IMR-90 (cell line): ENCODE measurements around the gene ARF1. TPM values are rescaled to one million over a fixed set of nuclear protein-coding genes. Genes with fewer than 3 reads are reported as not detected.

Experiments used
- ATAC-seq: fragments of 200-7000 bp; cut with Tn5 transposase; 2 replicates; pipeline ENCODE4 v1.9.1; 2020; ENCODE audit warnings: low read depth, mild to moderate bottlenecking, moderate library complexity
- BruUV-seq: library from RNA; stranded (reverse); fragments of 400-500 nt; replicated peaks from 2 replicates; lab custom pipeline; 2021; lab: Mats Ljungman, UMichigan
- CTCF ChIA-PET: fragments of 300-600 bp; formaldehyde crosslinking; extraction: SDS; loops from one replicate; lab custom pipeline; 2021; ENCODE audit warnings: antibody characterized with exemption; lab: Yijun Ruan, JAX
- POLR2A ChIA-PET: fragments of 300-600 bp; sonication (Branson Sonifier 250); formaldehyde crosslinking; loops from one replicate; lab custom pipeline; 2022; ENCODE audit warnings: antibody characterized with exemption; ENCODE audit not compliant: unreplicated experiment; lab: Charles Lee
- DNase-seq: peaks from one replicate; pipeline ENCODE4 v3.0.0; 2013
- H2AFZ ChIP-seq: replicated peaks from 2 replicates; pipeline ENCODE3; 2013; ENCODE audit warnings: low read length, mild to moderate bottlenecking; ENCODE audit not compliant: poor library complexity
- H2AK5ac ChIP-seq: 2 replicates; pipeline ENCODE4 v1.6.1; 2013; ENCODE audit warnings: low read depth, low read length, inconsistent platforms
- H2AK9ac ChIP-seq: replicated peaks from 2 replicates; pipeline ENCODE3; 2013; ENCODE audit warnings: mild to moderate bottlenecking, low read depth, low read length, moderate library complexity; ENCODE audit not compliant: poor library complexity
- H2BK120ac ChIP-seq: 2 replicates; pipeline ENCODE4 v1.6.1; 2013; ENCODE audit warnings: low read depth, low read length, inconsistent platforms
- H2BK15ac ChIP-seq: 3 replicates; pipeline ENCODE4 v1.6.1; 2013; ENCODE audit warnings: low read depth, low read length, inconsistent platforms
- H2BK20ac ChIP-seq: 2 replicates; pipeline ENCODE4 v1.6.1; 2013; ENCODE audit warnings: low read depth, mild to moderate bottlenecking, inconsistent platforms, low read length, moderate library complexity
- H2BK5ac ChIP-seq: 2 replicates; pipeline ENCODE4 v1.6.1; 2013; ENCODE audit warnings: mild to moderate bottlenecking, low read depth, low read length, inconsistent platforms; ENCODE audit not compliant: poor library complexity, severe bottlenecking
- H3K14ac ChIP-seq: replicated peaks from 2 replicates; pipeline ENCODE4 v1.6.1; 2013; ENCODE audit warnings: low read depth, low read length, inconsistent platforms
- H3K18ac ChIP-seq: 2 replicates; pipeline ENCODE4 v1.6.1; 2013; ENCODE audit warnings: low read depth, low read length, control low read depth
- H3K23ac ChIP-seq: 2 replicates; pipeline ENCODE4 v1.6.1; 2013; ENCODE audit warnings: low read depth, low read length, inconsistent platforms
- H3K27ac ChIP-seq: 2 replicates; pipeline ENCODE4 v1.5.1; 2013; ENCODE audit warnings: mild to moderate bottlenecking, control low read depth, low read length; ENCODE audit not compliant: insufficient read depth
- H3K27me3 ChIP-seq: 2 replicates; pipeline ENCODE4 v1.6.1; 2013; ENCODE audit warnings: low read length; ENCODE audit not compliant: control insufficient read depth, insufficient read depth
- H3K36me3 ChIP-seq: 2 replicates; pipeline ENCODE4 v1.6.1; 2013; ENCODE audit warnings: low read length, mixed read lengths; ENCODE audit not compliant: control insufficient read depth, insufficient read depth
- H3K4ac ChIP-seq: 2 replicates; pipeline ENCODE4 v1.6.1; 2013; ENCODE audit warnings: low read depth, low read length, inconsistent platforms
- H3K4me1 ChIP-seq: 2 replicates; pipeline ENCODE4 v1.6.1; 2013; ENCODE audit warnings: low read length, mixed read lengths; ENCODE audit not compliant: control insufficient read depth, insufficient read depth
- H3K4me2 ChIP-seq: 2 replicates; pipeline ENCODE4 v1.6.1; 2013; ENCODE audit warnings: low read depth, mild to moderate bottlenecking, control low read depth, low read length, moderate library complexity
- H3K4me3 ChIP-seq: 2 replicates; pipeline ENCODE4 v1.5.1; 2013; ENCODE audit warnings: low read depth, mild to moderate bottlenecking, control low read depth, low read length, moderate library complexity; ENCODE audit not compliant: insufficient read depth
- H3K56ac ChIP-seq: 2 replicates; pipeline ENCODE4 v1.6.1; 2013; ENCODE audit warnings: low read length, inconsistent platforms; ENCODE audit not compliant: insufficient read depth; ENCODE audit errors: extremely low read depth
- H3K79me1 ChIP-seq, 2 experiments: 2 replicates each; pipeline ENCODE4 v1.6.1; 2013; ENCODE audit warnings: low read length in 2 of 2, inconsistent platforms in 1 of 2, low read depth in 1 of 2
- H3K9ac ChIP-seq: 2 replicates; pipeline ENCODE4 v1.6.1; 2013; ENCODE audit warnings: low read depth, low read length, control low read depth
- H3K9me1 ChIP-seq: 2 replicates; pipeline ENCODE4 v1.6.1; 2013; ENCODE audit warnings: low read length, inconsistent platforms; ENCODE audit not compliant: insufficient read depth
- H3K9me3 ChIP-seq: 2 replicates; pipeline ENCODE4 v1.6.1; 2013; ENCODE audit warnings: low read length; ENCODE audit not compliant: control insufficient read depth, insufficient read depth
- H4K20me1 ChIP-seq: 2 replicates; pipeline ENCODE4 v1.6.1; 2013; ENCODE audit warnings: low read length, inconsistent platforms; ENCODE audit not compliant: insufficient read depth
- H4K5ac ChIP-seq: 2 replicates; pipeline ENCODE4 v1.6.1; 2013; ENCODE audit warnings: mild to moderate bottlenecking, low read depth, low read length, control low read depth
- H4K8ac ChIP-seq, 2 experiments: 2 replicates each; pipeline ENCODE4 v1.6.1; 2013; ENCODE audit warnings: low read depth in 2 of 2, low read length in 2 of 2, control low read depth in 1 of 2, inconsistent platforms in 1 of 2
- H4K91ac ChIP-seq: 2 replicates; pipeline ENCODE4 v1.6.1; 2013; ENCODE audit warnings: low read depth, low read length, inconsistent platforms; ENCODE audit not compliant: insufficient read depth
- CEBPB ChIP-seq: IDR thresholded peaks from 2 replicates; pipeline ENCODE4 v1.6.1; 2012; ENCODE audit warnings: low read depth, low read length, improper control_type of control experiment
- CHD1 ChIP-seq: IDR thresholded peaks from 2 replicates; pipeline ENCODE4 v1.6.1; 2012; ENCODE audit warnings: low read depth, low read length, improper control_type of control experiment
- ELK1 ChIP-seq: fragments of 150-350 bp; IDR thresholded peaks from 2 replicates; pipeline ENCODE4 v1.6.1; 2016; ENCODE audit warnings: low read depth, mild to moderate bottlenecking, low read length, moderate library complexity, borderline replicate concordance
- FOS ChIP-seq: fragments of 150-350 bp; IDR thresholded peaks from 2 replicates; pipeline ENCODE4 v1.6.1; 2016; ENCODE audit warnings: low read depth, low read length
- MAFK ChIP-seq: IDR thresholded peaks from 2 replicates; pipeline ENCODE4 v1.6.1; 2012; ENCODE audit warnings: low read depth, low read length, improper control_type of control experiment
- MAZ ChIP-seq: IDR thresholded peaks from 2 replicates; pipeline ENCODE4 v1.6.1; 2012; ENCODE audit warnings: low read depth, mild to moderate bottlenecking, low read length, improper control_type of control experiment, moderate library complexity, borderline replicate concordance
- MXI1 ChIP-seq: IDR thresholded peaks from 2 replicates; pipeline ENCODE4 v1.6.1; 2012; ENCODE audit warnings: low read depth, mild to moderate bottlenecking, low read length, moderate library complexity, borderline replicate concordance
- NFE2L2 ChIP-seq: fragments of 150-350 bp; IDR thresholded peaks from 2 replicates; pipeline ENCODE4 v1.6.1; 2016; ENCODE audit warnings: low read depth, mild to moderate bottlenecking, low read length
- RAD21 ChIP-seq: IDR thresholded peaks from 2 replicates; pipeline ENCODE4 v1.6.1; 2012; ENCODE audit warnings: low read length, improper control_type of control experiment
- RFX5 ChIP-seq: IDR thresholded peaks from 2 replicates; pipeline ENCODE4 v1.8.0; 2012; ENCODE audit warnings: low read depth, mild to moderate bottlenecking, low read length, moderate library complexity
- SMC3 ChIP-seq: fragments of 150-350 bp; IDR thresholded peaks from 2 replicates; pipeline ENCODE4 v1.6.1; 2016; ENCODE audit warnings: low read depth, mild to moderate bottlenecking, antibody characterized with exemption, low read length, moderate library complexity
- WGBS, 2 experiments: methylation state at CpG; one replicate each; pipeline versions ENCODE4 v1.1.5 to v1.1.7; 2013; ENCODE audit warnings: missing lambda C conversion rate in 2 of 2; ENCODE audit not compliant: insufficient read length in 1 of 2; ENCODE audit errors: extremely low coverage in 2 of 2; 5-methylcytosine and 5-hydroxymethylcytosine counted together
- dilution Hi-C: fragments of 300-500 bp; cut with HindIII; formaldehyde crosslinking; loops from one replicate; pipeline ENCODE4 v1.14.3; 2018; ENCODE audit warnings: low sequenced_read_pairs; ENCODE audit not compliant: unreplicated experiment
- in situ Hi-C: fragments of 300-500 bp; cut with MboI; formaldehyde crosslinking; loops from 3 replicates; pipeline ENCODE4 v1.14.3; 2019; ENCODE audit warnings: low sequenced_read_pairs, inconsistent platforms, mixed read lengths
- intact Hi-C: fragments of 100-400 bp; cut with micrococcal nuclease; formaldehyde crosslinking; loops from 2 replicates; pipeline ENCODE4 v1.10.0; 2022
- polyA plus RNA-seq, 3 experiments: library from polyadenylated mRNA; depleted of rRNA; stranded (reverse); fragments of >200 nt; gene quantifications; 2 replicates each; pipeline ENCODE4 v1.2.3, GENCODE V29; 2012; ENCODE audit warnings: low replicate concordance in 1 of 3
- total RNA-seq: library from RNA; depleted of rRNA; stranded (reverse); fragments of >200 nt; gene quantifications from 2 replicates; pipeline ENCODE4 v1.2.3, GENCODE V29; 2012
- TF ChIP-seq, protein P1 (sequence below): fragments of 150-350 bp; IDR thresholded peaks from 2 replicates; pipeline ENCODE4 v1.6.1; 2017; ENCODE audit warnings: mild to moderate bottlenecking, antibody characterized with exemption, low read length, low read depth
- TF ChIP-seq, protein P2 (sequence below): conservative IDR thresholded peaks from 2 replicates; pipeline ENCODE4 v1.5.1; 2012; ENCODE audit warnings: mild to moderate bottlenecking, low read depth, low read length, improper control_type of control experiment

The ARF1 gene
- total and polyA plus RNA-seq, 2 of the 4 experiments (the other 2 are of a cell fraction) = 330 to 1,100 TPM

DNA sequence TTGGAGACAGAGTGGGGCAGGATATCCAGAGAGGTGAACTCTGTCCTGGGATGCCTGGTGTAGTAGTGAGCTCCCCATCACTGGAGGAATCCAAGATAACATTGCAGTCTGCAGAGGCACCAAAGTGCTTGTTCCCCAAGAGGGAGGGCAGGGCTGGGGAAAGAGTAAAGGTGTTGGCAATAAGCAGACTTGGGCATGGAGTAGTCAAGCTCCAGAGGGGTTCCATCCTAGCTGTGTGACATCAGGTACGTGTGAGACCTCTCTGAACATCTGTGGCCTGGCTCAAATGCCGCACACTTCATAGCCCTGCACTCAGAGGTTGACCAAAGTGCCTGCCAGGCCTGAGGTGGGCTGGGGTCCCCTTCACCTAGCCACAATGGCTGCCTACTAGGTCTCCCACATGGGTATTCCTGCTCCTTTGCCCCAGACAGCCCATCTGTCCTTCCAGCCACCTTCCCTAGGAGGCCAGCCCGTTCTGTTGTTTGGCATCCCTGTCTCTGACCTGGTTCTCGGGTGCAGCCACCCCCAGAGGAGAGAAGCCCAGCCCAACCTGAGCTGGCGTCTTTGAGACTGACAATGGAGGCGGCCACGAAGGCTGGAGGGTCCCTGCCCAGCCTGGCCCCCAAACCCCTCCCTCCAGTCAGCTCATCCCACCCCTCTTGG lies 2.8 kb upstream of the ARF1 start:
- Histone ChIP-seq H4K8ac (no peak overlapping the region), H2BK20ac (no peak overlapping the region), H2BK120ac (no peak overlapping the region), H4K5ac (no peak overlapping the region), H3K4ac (no peak overlapping the region), H3K56ac (no peak overlapping the region), H3K4me1 (peaks cover 3% of the 10 kb centered on the region), H2AFZ (no peak overlapping the region), H2BK15ac (no peak overlapping the region), H3K9me1 (no peaks in the 10 kb centered on the region; the same call in 1 of the 2 replicates), H3K36me3 (peaks cover 2% of the 10 kb centered on the region; the same call in 1 of the 2 replicates), H4K91ac (no peak overlapping the region), H3K9ac (no peak overlapping the region), H3K9me3 (no peaks in the 10 kb centered on the region), H3K79me1 (peaks cover 3 to 20% of the 10 kb centered on the region in 2 experiments; a peak in 2 of 4 replicates), H3K27ac (no peak overlapping the region), H3K18ac (no peak overlapping the region), H3K4me2 (no peak overlapping the region), H4K20me1 (peaks cover 32% of the 10 kb centered on the region), H3K23ac (no peak overlapping the region), H3K14ac (no peak overlapping the region), H2BK5ac (no peak overlapping the region), H3K27me3 (no peaks in the 10 kb centered on the region), H3K4me3 (no peak overlapping the region), H2AK5ac (no peak overlapping the region), H2AK9ac (no peak overlapping the region)
- DNase-seq = no peak
- dilution Hi-C loops (no loop called here), intact Hi-C loops (loop anchor here (5.0 to 10.0 kb wide), 4 partner anchors 82 to 595 kb away; partner anchors contain the start of gene WNT9A), in situ Hi-C loops (loop anchor here (10.0 kb wide), 1 partner anchor 315 kb away; no protein-coding TSS in a partner anchor)
- ChIA-PET POLR2A (no interaction called here), CTCF (no interaction called here)
- no TSS peak for BruUV-seq
- TF ChIP-seq CEBPB = no peak
- TF ChIP-seq RAD21 = no peak
- no peak for TF ChIP-seq MAZ
- TF ChIP-seq RFX5 = no peak
- TF ChIP-seq, protein P1, sequence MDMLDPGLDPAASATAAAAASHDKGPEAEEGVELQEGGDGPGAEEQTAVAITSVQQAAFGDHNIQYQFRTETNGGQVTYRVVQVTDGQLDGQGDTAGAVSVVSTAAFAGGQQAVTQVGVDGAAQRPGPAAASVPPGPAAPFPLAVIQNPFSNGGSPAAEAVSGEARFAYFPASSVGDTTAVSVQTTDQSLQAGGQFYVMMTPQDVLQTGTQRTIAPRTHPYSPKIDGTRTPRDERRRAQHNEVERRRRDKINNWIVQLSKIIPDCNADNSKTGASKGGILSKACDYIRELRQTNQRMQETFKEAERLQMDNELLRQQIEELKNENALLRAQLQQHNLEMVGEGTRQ = no peak
- TF ChIP-seq MAFK = no peak
- no peak for TF ChIP-seq MXI1
- TF ChIP-seq SMC3 = no peak
- no peak for TF ChIP-seq NFE2L2
- TF ChIP-seq, protein P2, sequence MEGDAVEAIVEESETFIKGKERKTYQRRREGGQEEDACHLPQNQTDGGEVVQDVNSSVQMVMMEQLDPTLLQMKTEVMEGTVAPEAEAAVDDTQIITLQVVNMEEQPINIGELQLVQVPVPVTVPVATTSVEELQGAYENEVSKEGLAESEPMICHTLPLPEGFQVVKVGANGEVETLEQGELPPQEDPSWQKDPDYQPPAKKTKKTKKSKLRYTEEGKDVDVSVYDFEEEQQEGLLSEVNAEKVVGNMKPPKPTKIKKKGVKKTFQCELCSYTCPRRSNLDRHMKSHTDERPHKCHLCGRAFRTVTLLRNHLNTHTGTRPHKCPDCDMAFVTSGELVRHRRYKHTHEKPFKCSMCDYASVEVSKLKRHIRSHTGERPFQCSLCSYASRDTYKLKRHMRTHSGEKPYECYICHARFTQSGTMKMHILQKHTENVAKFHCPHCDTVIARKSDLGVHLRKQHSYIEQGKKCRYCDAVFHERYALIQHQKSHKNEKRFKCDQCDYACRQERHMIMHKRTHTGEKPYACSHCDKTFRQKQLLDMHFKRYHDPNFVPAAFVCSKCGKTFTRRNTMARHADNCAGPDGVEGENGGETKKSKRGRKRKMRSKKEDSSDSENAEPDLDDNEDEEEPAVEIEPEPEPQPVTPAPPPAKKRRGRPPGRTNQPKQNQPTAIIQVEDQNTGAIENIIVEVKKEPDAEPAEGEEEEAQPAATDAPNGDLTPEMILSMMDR = no peak
- TF ChIP-seq FOS = no peak
- TF ChIP-seq ELK1 = no peak
- no peak for TF ChIP-seq CHD1
- WGBS, 2 experiments = 60% methylated on average over 1 of the region's 7 CpGs; no CpG with 5 or more reads in 1 of the 2 experiments
- ATAC-seq = no peak
